ENCODE results near the gene GALNT18.

GRCh38 chr11:11604370-11604990 is 17.3 kb downstream of the GALNT18 start:
- TF ChIP-seq CTCF (optimal IDR thresholded peaks at IDR 0.05 in 1 of 3, IDR thresholded peaks at IDR 0.05 in 1 of 3, conservative IDR thresholded peaks at IDR 0.05 in 1 of 3; ENCODE audit: extremely low read depth in 1 of 3, insufficient read depth in 2 of 3, low read length in 3 of 3) (no peak), EZH2 (IDR thresholded peaks at IDR 0.05; ENCODE audit: low read length) (no peak)

All from keratinocyte (primary cell).